H9 (cell line): ENCODE measurements around the gene TYW1. TPM values are rescaled to one million over a fixed set of nuclear protein-coding genes. Genes with fewer than 3 reads are reported as not detected.
"Not testable (repeated sequence)": the region's sequence is repeated elsewhere in the genome, so short reads cannot be mapped to it uniquely, and the experiment has no call there.

Source experiments
- DNase-seq: peaks from one replicate; pipeline ENCODE4 v3.0.0-alpha.2; 2017
- H2AFZ ChIP-seq: one replicate; pipeline ENCODE4 v1.6.1; 2013; ENCODE audit warnings: mild to moderate bottlenecking, low read length, control low read depth, moderate library complexity
- H2AK5ac ChIP-seq: 2 replicates; pipeline ENCODE4 v1.6.1; 2013; ENCODE audit warnings: low read length, control low read depth, mixed read lengths; ENCODE audit not compliant: insufficient read length
- H2BK120ac ChIP-seq: one replicate; pipeline ENCODE4 v1.6.1; 2013; ENCODE audit warnings: low read depth, mild to moderate bottlenecking, low read length, control low read depth, inconsistent platforms; ENCODE audit not compliant: poor library complexity, severe bottlenecking
- H2BK12ac ChIP-seq: 2 replicates; pipeline ENCODE4 v1.6.1; 2013; ENCODE audit warnings: low read length, control low read depth, mixed read lengths, low read depth; ENCODE audit not compliant: insufficient read length
- H2BK15ac ChIP-seq: 2 replicates; pipeline ENCODE4 v1.6.1; 2013; ENCODE audit warnings: low read depth, low read length, control low read depth
- H2BK20ac ChIP-seq: one replicate; pipeline ENCODE4 v1.6.1; 2013; ENCODE audit warnings: low read depth, mild to moderate bottlenecking, low read length, control low read depth, inconsistent platforms; ENCODE audit not compliant: poor library complexity, severe bottlenecking
- H2BK5ac ChIP-seq: 2 replicates; pipeline ENCODE4 v1.6.1; 2013; ENCODE audit warnings: low read length, control low read depth, mixed read lengths; ENCODE audit not compliant: insufficient read length
- H3K14ac ChIP-seq: 2 replicates; pipeline ENCODE4 v1.6.1; 2013; ENCODE audit warnings: low read length, control low read depth; ENCODE audit not compliant: insufficient read depth
- H3K18ac ChIP-seq: 2 replicates; pipeline ENCODE4 v1.6.1; 2013; ENCODE audit warnings: low read depth, mild to moderate bottlenecking, mixed read lengths, low read length, control low read depth; ENCODE audit not compliant: insufficient read length
- H3K23ac ChIP-seq: 2 replicates; pipeline ENCODE4 v1.6.1; 2013; ENCODE audit warnings: low read length, control low read depth, mixed read lengths, low read depth; ENCODE audit not compliant: insufficient read length
- H3K23me2 ChIP-seq: 2 replicates; pipeline ENCODE4 v1.6.1; 2013; ENCODE audit warnings: low read depth, mild to moderate bottlenecking, mixed read lengths, low read length, control low read depth; ENCODE audit not compliant: insufficient read length, poor library complexity, severe bottlenecking
- H3K27ac ChIP-seq: 2 replicates; pipeline ENCODE4 v1.5.1; 2013; ENCODE audit warnings: low read length, control low read depth, mixed read lengths, low read depth; ENCODE audit not compliant: insufficient read length
- H3K27me3 ChIP-seq: 2 replicates; pipeline ENCODE4 v1.6.1; 2013; ENCODE audit warnings: low read length, control low read depth, inconsistent platforms; ENCODE audit not compliant: insufficient read depth
- H3K4ac ChIP-seq: 2 replicates; pipeline ENCODE4 v1.6.1; 2013; ENCODE audit warnings: low read depth, mild to moderate bottlenecking, control low read depth, inconsistent platforms, low read length, moderate library complexity
- H3K4me1 ChIP-seq: 2 replicates; pipeline ENCODE4 v1.6.1; 2013; ENCODE audit warnings: low read length, control low read depth, inconsistent platforms; ENCODE audit not compliant: insufficient read depth
- H3K4me2 ChIP-seq: 2 replicates; pipeline ENCODE4 v1.6.1; 2013; ENCODE audit warnings: low read length, control low read depth, mixed read lengths; ENCODE audit not compliant: insufficient read length, insufficient read depth
- H3K56ac ChIP-seq: 2 replicates; pipeline ENCODE4 v1.6.1; 2013; ENCODE audit warnings: low read depth, mild to moderate bottlenecking, mixed read lengths, low read length, control low read depth; ENCODE audit not compliant: insufficient read length
- H3K79me1 ChIP-seq: 2 replicates; pipeline ENCODE4 v1.6.1; 2013; ENCODE audit warnings: low read depth, mild to moderate bottlenecking, moderate library complexity, low read length, control low read depth, inconsistent platforms; ENCODE audit not compliant: insufficient read depth, poor library complexity, severe bottlenecking
- H3K79me2 ChIP-seq: 2 replicates; pipeline ENCODE4 v1.6.1; 2013; ENCODE audit warnings: low read length, control low read depth, inconsistent platforms; ENCODE audit not compliant: insufficient read depth
- H3K9ac ChIP-seq: 2 replicates; pipeline ENCODE4 v1.6.1; 2013; ENCODE audit warnings: low read length, control low read depth, mixed read lengths; ENCODE audit not compliant: insufficient read length; ENCODE audit errors: extremely low read depth
- H3K9me3 ChIP-seq: one replicate; pipeline ENCODE4 v1.6.1; 2013; ENCODE audit warnings: low read depth, low read length, inconsistent platforms; ENCODE audit not compliant: control insufficient read depth
- H3T11ph ChIP-seq: one replicate; pipeline ENCODE4 v1.6.1; 2013; ENCODE audit warnings: mild to moderate bottlenecking, low read length, control low read depth, inconsistent platforms
- H4K20me1 ChIP-seq: one replicate; pipeline ENCODE4 v1.6.1; 2013; ENCODE audit not compliant: control insufficient read depth, insufficient read length, insufficient read depth
- H4K5ac ChIP-seq: 2 replicates; pipeline ENCODE4 v1.6.1; 2013; ENCODE audit warnings: low read depth, mild to moderate bottlenecking, mixed read lengths, low read length, control low read depth; ENCODE audit not compliant: insufficient read length
- H4K8ac ChIP-seq: replicated peaks from 2 replicates; pipeline ENCODE4 v1.6.1; 2013; ENCODE audit warnings: low read length, control low read depth, mixed read lengths, low read depth; ENCODE audit not compliant: insufficient read length
- H4K91ac ChIP-seq: 2 replicates; pipeline ENCODE4 v1.6.1; 2013; ENCODE audit warnings: low read depth, mild to moderate bottlenecking, moderate library complexity, mixed read lengths, low read length, control low read depth; ENCODE audit not compliant: insufficient read length
- H3K27ac Mint-ChIP-seq, 3 experiments: 2 replicates in 2 of 3; 3 replicates in 1 of 3; pipeline ENCODE4 v1.8.0; 2020 to 2021; ENCODE audit warnings: mixed read lengths in 3 of 3, mild to moderate bottlenecking in 1 of 3, moderate library complexity in 1 of 3
- H3K27me3 Mint-ChIP-seq: 2 replicates; pipeline ENCODE4 v1.8.0; 2021; ENCODE audit warnings: low read depth, mild to moderate bottlenecking, moderate library complexity, mixed read lengths
- H3K36me3 Mint-ChIP-seq, 3 experiments: 2 replicates in 2 of 3; 3 replicates in 1 of 3; pipeline ENCODE4 v1.8.0; 2020 to 2021; ENCODE audit warnings: low read depth in 3 of 3, mixed read lengths in 3 of 3; ENCODE audit not compliant: insufficient read depth in 1 of 3
- H3K4me1 Mint-ChIP-seq, 2 experiments: 2 replicates each; pipeline ENCODE4 v1.8.0; 2020; ENCODE audit warnings: mixed read lengths in 2 of 2
- H3K4me3 Mint-ChIP-seq, 2 experiments: 2 replicates in 1 of 2; 3 replicates in 1 of 2; pipeline ENCODE4 v1.8.0; 2020 to 2021; ENCODE audit warnings: mild to moderate bottlenecking in 2 of 2, mixed read lengths in 2 of 2, moderate library complexity in 1 of 2
- H3K9me3 Mint-ChIP-seq, 2 experiments: 2 replicates in 1 of 2; 3 replicates in 1 of 2; pipeline ENCODE4 v1.8.0; 2020; ENCODE audit warnings: mild to moderate bottlenecking in 2 of 2, mixed read lengths in 2 of 2, moderate library complexity in 1 of 2
- CTCF ChIP-seq: fragments of 200-600 bp; sonication (generic); conservative IDR thresholded peaks from 3 replicates; pipeline ENCODE4 v1.8.0; 2021; ENCODE audit warnings: antibody characterized with exemption, mild to moderate bottlenecking
- WGBS: extraction: QIAGEN DNeasy Blood & Tissue Kit; methylation state at CpG from one replicate; pipeline ENCODE4 v1.1.7; 2013; ENCODE audit warnings: missing lambda C conversion rate, low lambda C conversion rate, mixed read lengths; ENCODE audit not compliant: insufficient read length; ENCODE audit errors: extremely low coverage; 5-methylcytosine and 5-hydroxymethylcytosine counted together
- total RNA-seq: library from RNA; stranded (reverse); gene quantifications from 2 replicates; pipeline ENCODE4 v1.2.1, GENCODE V29; 2021

TYW1 gene
- total RNA-seq, 1 experiment from 2014 or later: 22.3 TPM

GRCh38 chr7:66967029-66967428 lies 29.6 kb upstream of the TYW1 start:
- no peak overlapping the region for H2AK5ac ChIP-seq
- H3K79me2 ChIP-seq: no peaks in the 10 kb centered on the region
- no peaks in the 10 kb centered on the region for H3K9me3 ChIP-seq
- no peaks in the 10 kb centered on the region for H3K23me2 ChIP-seq
- H3K79me1 ChIP-seq: no peaks in the 10 kb centered on the region
- Mint-ChIP-seq H3K27me3 (no peaks in the 10 kb centered on the region), H3K36me3 (peaks cover 3 to 8% (median 4%) of the 10 kb centered on the region in 3 experiments; a peak in 1 of 7 replicates), H3K4me1 (peaks cover 6 to 7% of the 10 kb centered on the region in 2 experiments; a peak in 3 of 4 replicates), H3K9me3 (peaks cover 10 to 11% of the 10 kb centered on the region in 2 experiments), H3K27ac (no peak overlapping the region), H3K4me3 (no peak overlapping the region)
- H2AFZ ChIP-seq: no peak overlapping the region
- no peak overlapping the region for H2BK12ac ChIP-seq
- no peak for DNase-seq
- H4K5ac ChIP-seq: no peak overlapping the region
- H4K91ac ChIP-seq: no peak overlapping the region
- no CpG with 5 or more reads among the region's 6 CpGs for WGBS
- H3K14ac ChIP-seq: no peak overlapping the region
- no peaks in the 10 kb centered on the region for H3K4me1 ChIP-seq
- no peaks in the 10 kb centered on the region for H3K27me3 ChIP-seq
- H3K56ac ChIP-seq: no peak overlapping the region
- H3K4me2 ChIP-seq: no peak overlapping the region
- no peak overlapping the region for H3K23ac ChIP-seq
- TF ChIP-seq CTCF: peak; percentile 29; the same call in 2 of the 3 replicates
- H4K8ac ChIP-seq: no peak overlapping the region
- H3K27ac ChIP-seq: no peak overlapping the region
- no peak overlapping the region for H3T11ph ChIP-seq
- no peak overlapping the region for H3K9ac ChIP-seq
- H4K20me1 ChIP-seq: no peaks in the 10 kb centered on the region
- no peak overlapping the region for H2BK120ac ChIP-seq
- no peak overlapping the region for H3K18ac ChIP-seq
- H2BK5ac ChIP-seq: no peak overlapping the region
- no peak overlapping the region for H2BK20ac ChIP-seq
- no peak overlapping the region for H3K4ac ChIP-seq
- no peak overlapping the region for H2BK15ac ChIP-seq

GRCh38 chr7:66969001-66969400 lies 27.6 kb upstream of the TYW1 start:
- H3K79me1 ChIP-seq, H2BK12ac ChIP-seq, H3K4me1 Mint-ChIP-seq, H2AFZ ChIP-seq, H3K27ac Mint-ChIP-seq, H3K18ac ChIP-seq, H3K27ac ChIP-seq, H4K20me1 ChIP-seq, H3T11ph ChIP-seq, H2AK5ac ChIP-seq, H3K56ac ChIP-seq, H3K4ac ChIP-seq, H2BK15ac ChIP-seq, H4K5ac ChIP-seq, H2BK20ac ChIP-seq, H2BK120ac ChIP-seq, H3K4me1 ChIP-seq, H3K4me2 ChIP-seq, H4K8ac ChIP-seq, H3K23ac ChIP-seq, H3K23me2 ChIP-seq, H2BK5ac ChIP-seq, H3K9me3 ChIP-seq, H4K91ac ChIP-seq, DNase-seq, H3K36me3 Mint-ChIP-seq, H3K14ac ChIP-seq, H3K27me3 Mint-ChIP-seq, H3K4me3 Mint-ChIP-seq, H3K9ac ChIP-seq, H3K79me2 ChIP-seq, H3K27me3 ChIP-seq: not testable (repeated sequence)
- peaks cover 10 to 12% of the 10 kb centered on the region in 2 experiments for H3K9me3 Mint-ChIP-seq
- no CpG with 5 or more reads among the region's 5 CpGs for WGBS
